Keratinocyte (primary cell): ENCODE data around the gene CDH8.

Experiments used
- EZH2 ChIP-seq: IDR thresholded peaks from one replicate; pipeline ENCODE4 v1.6.1; 2012; ENCODE audit warnings: inconsistent platforms, mild to moderate bottlenecking, low read length, moderate library complexity
- TF ChIP-seq, protein P1 (sequence below), 3 experiments: IDR thresholded peaks in 1 of 3; conservative IDR thresholded peaks in 1 of 3; optimal IDR thresholded peaks in 1 of 3; 2 replicates in 2 of 3; 3 replicates in 1 of 3; pipeline versions ENCODE3 to v1.5.1; 2011; ENCODE audit warnings: low read length in 3 of 3, mild to moderate bottlenecking in 3 of 3, moderate library complexity in 2 of 3, control low read depth in 1 of 3, inconsistent platforms in 1 of 3; ENCODE audit not compliant: insufficient read depth in 2 of 3; ENCODE audit errors: extremely low read depth in 1 of 3

DNA sequence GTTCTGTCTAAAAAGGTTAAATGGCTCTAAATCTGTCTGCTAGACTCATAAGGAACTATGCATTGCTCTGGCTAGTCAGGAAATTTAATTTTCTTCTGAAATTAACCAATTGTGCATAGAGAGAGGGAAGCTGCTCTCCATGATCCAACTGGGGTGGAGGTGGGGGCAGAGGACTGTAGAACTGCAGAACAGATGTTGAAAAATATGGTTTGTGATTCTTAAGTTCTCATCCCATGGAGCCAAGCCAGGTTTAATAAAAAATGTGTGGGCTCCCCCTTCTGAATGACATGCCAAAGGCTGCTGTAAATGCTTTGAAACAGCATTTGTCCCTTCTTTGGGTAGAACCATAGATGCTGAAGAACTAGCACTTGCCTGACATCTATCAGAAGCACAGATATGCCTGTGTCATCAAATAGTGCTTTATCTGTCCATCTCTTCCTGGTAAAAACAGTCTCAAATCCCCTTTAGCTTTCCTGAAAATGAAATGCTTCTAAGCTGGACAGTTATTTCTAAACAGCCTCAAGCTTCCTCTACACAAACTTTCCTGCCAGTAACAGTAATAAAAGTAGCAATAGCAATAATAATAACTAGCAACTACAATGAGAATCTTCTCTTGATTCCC lies 221.4 kb downstream of the CDH8 start:
- TF ChIP-seq, protein P1, sequence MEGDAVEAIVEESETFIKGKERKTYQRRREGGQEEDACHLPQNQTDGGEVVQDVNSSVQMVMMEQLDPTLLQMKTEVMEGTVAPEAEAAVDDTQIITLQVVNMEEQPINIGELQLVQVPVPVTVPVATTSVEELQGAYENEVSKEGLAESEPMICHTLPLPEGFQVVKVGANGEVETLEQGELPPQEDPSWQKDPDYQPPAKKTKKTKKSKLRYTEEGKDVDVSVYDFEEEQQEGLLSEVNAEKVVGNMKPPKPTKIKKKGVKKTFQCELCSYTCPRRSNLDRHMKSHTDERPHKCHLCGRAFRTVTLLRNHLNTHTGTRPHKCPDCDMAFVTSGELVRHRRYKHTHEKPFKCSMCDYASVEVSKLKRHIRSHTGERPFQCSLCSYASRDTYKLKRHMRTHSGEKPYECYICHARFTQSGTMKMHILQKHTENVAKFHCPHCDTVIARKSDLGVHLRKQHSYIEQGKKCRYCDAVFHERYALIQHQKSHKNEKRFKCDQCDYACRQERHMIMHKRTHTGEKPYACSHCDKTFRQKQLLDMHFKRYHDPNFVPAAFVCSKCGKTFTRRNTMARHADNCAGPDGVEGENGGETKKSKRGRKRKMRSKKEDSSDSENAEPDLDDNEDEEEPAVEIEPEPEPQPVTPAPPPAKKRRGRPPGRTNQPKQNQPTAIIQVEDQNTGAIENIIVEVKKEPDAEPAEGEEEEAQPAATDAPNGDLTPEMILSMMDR (optimal IDR thresholded peaks at IDR 0.05 in 1 of 3, IDR thresholded peaks at IDR 0.05 in 1 of 3, conservative IDR thresholded peaks at IDR 0.05 in 1 of 3; ENCODE audit: extremely low read depth in 1 of 3, insufficient read depth in 2 of 3, low read length in 3 of 3): no peak
- no peak for TF ChIP-seq EZH2
